Measurements from ENCODE around the gene COPB1. TPM values are rescaled to one million over a fixed set of nuclear protein-coding genes. Genes with fewer than 3 reads are reported as not detected.

COPB1 gene
- polyA plus RNA-seq, 1 donor from 2014 or later = 157 TPM

DNA sequence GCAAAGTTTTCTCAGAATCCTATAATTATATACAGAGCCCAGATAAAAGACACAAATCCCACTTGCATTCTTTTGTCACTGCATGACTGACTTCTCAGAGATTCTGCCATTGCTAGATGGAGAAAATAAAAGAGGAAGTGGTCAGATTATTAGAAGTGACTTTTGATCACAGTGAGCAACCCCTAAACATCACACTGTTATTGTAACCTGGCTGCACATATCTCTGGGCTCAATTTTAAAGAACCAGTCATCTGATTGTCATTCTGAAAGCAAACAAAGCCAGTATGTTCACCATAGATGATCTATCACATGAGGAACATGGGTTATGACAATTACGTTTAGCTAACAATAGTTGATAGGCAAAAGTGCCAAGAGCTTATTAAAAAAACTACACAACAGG, 47.8 kb downstream of the COPB1 start:
- H3K9me2 ChIP-seq (ENCODE audit: insufficient read depth, low read length) = no peaks in the 10 kb centered on the region
- H3K27me3 ChIP-seq (ENCODE audit: insufficient read depth, low read depth, low read length) = no peaks in the 10 kb centered on the region
- peaks cover 3% of the 10 kb centered on the region for H3F3A ChIP-seq (ENCODE audit: insufficient read depth, low read length, poor library complexity, severe bottlenecking)
- no peak overlapping the region for H3K4me2 ChIP-seq (ENCODE audit: low read length)
- no peak overlapping the region for H2AFZ ChIP-seq (ENCODE audit: low read depth, low read length)
- no peak overlapping the region for H3K9ac ChIP-seq (ENCODE audit: low read length)
- no peak for TF ChIP-seq MXI1 (conservative IDR thresholded peaks at IDR 0.05; ENCODE audit: poor library complexity, severe bottlenecking)
- TF ChIP-seq RAD21 (conservative IDR thresholded peaks at IDR 0.05) = no peak
- TF ChIP-seq SMC3 (conservative IDR thresholded peaks at IDR 0.05; ENCODE audit: poor library complexity) = no peak
- TF ChIP-seq EP300 (conservative IDR thresholded peaks at IDR 0.05; ENCODE audit: poor library complexity, severe bottlenecking) = no peak
- TF ChIP-seq POLR2AphosphoS5 (IDR thresholded peaks at IDR 0.05) = no peak
- TF ChIP-seq, protein P1, sequence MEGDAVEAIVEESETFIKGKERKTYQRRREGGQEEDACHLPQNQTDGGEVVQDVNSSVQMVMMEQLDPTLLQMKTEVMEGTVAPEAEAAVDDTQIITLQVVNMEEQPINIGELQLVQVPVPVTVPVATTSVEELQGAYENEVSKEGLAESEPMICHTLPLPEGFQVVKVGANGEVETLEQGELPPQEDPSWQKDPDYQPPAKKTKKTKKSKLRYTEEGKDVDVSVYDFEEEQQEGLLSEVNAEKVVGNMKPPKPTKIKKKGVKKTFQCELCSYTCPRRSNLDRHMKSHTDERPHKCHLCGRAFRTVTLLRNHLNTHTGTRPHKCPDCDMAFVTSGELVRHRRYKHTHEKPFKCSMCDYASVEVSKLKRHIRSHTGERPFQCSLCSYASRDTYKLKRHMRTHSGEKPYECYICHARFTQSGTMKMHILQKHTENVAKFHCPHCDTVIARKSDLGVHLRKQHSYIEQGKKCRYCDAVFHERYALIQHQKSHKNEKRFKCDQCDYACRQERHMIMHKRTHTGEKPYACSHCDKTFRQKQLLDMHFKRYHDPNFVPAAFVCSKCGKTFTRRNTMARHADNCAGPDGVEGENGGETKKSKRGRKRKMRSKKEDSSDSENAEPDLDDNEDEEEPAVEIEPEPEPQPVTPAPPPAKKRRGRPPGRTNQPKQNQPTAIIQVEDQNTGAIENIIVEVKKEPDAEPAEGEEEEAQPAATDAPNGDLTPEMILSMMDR (IDR thresholded peaks at IDR 0.05; ENCODE audit: poor library complexity, severe bottlenecking) = no peak
- TF ChIP-seq EZH2 (IDR thresholded peaks at IDR 0.05; ENCODE audit: borderline replicate concordance, insufficient read depth, low read length, poor library complexity, severe bottlenecking) = no peak
- TF ChIP-seq, protein P2, sequence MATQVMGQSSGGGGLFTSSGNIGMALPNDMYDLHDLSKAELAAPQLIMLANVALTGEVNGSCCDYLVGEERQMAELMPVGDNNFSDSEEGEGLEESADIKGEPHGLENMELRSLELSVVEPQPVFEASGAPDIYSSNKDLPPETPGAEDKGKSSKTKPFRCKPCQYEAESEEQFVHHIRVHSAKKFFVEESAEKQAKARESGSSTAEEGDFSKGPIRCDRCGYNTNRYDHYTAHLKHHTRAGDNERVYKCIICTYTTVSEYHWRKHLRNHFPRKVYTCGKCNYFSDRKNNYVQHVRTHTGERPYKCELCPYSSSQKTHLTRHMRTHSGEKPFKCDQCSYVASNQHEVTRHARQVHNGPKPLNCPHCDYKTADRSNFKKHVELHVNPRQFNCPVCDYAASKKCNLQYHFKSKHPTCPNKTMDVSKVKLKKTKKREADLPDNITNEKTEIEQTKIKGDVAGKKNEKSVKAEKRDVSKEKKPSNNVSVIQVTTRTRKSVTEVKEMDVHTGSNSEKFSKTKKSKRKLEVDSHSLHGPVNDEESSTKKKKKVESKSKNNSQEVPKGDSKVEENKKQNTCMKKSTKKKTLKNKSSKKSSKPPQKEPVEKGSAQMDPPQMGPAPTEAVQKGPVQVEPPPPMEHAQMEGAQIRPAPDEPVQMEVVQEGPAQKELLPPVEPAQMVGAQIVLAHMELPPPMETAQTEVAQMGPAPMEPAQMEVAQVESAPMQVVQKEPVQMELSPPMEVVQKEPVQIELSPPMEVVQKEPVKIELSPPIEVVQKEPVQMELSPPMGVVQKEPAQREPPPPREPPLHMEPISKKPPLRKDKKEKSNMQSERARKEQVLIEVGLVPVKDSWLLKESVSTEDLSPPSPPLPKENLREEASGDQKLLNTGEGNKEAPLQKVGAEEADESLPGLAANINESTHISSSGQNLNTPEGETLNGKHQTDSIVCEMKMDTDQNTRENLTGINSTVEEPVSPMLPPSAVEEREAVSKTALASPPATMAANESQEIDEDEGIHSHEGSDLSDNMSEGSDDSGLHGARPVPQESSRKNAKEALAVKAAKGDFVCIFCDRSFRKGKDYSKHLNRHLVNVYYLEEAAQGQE (IDR thresholded peaks at IDR 0.05; ENCODE audit: borderline replicate concordance) = no peak
- no peak for TF ChIP-seq TAF1 (IDR thresholded peaks at IDR 0.05; ENCODE audit: low read depth)
- H3K36me3 ChIP-seq (ENCODE audit: insufficient read depth, low read length) = peaks cover 3% of the 10 kb centered on the region
- no peak overlapping the region for H3K27ac ChIP-seq (ENCODE audit: low read length)
- H3K79me2 ChIP-seq (replicated peaks; ENCODE audit: insufficient read depth, low read length) = no peaks in the 10 kb centered on the region
- no peaks in the 10 kb centered on the region for H3K9me3 ChIP-seq (ENCODE audit: low read length)
- H4K20me1 ChIP-seq (ENCODE audit: insufficient read depth) = no peaks in the 10 kb centered on the region
- no peak overlapping the region for H3K4me3 ChIP-seq (ENCODE audit: low read length)

DNA sequence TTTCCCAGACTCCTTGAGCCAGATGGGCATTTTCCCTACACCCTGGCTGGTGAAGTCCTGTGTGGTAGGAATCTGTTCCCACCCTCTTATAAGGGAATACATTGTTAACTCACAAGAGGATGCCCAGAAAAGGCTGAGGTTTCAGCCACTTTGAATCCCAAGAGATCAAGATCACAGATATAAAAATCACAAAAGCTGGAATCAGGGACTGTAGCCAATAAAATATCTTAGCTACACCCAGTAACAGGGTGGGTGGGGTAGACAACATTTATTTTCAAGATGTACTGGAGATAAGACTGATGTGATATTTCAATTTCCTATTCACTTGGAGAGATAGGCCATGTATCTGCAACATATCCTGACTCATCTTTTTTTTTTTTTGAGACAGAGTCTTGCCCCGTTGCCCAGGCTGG, 50.3 kb downstream of the COPB1 start:
- no peak overlapping the region for H3K9ac ChIP-seq (ENCODE audit: low read length)
- H3K4me2 ChIP-seq (ENCODE audit: low read length) = no peak overlapping the region
- no peaks in the 10 kb centered on the region for H4K20me1 ChIP-seq (ENCODE audit: insufficient read depth)
- H3K9me2 ChIP-seq (ENCODE audit: insufficient read depth, low read length) = no peaks in the 10 kb centered on the region
- H3K9me3 ChIP-seq (ENCODE audit: low read length) = no peaks in the 10 kb centered on the region
- no peak overlapping the region for H3K27ac ChIP-seq (ENCODE audit: low read length)
- no peaks in the 10 kb centered on the region for H3K36me3 ChIP-seq (ENCODE audit: insufficient read depth, low read length)
- H3K27me3 ChIP-seq (ENCODE audit: insufficient read depth, low read depth, low read length) = no peaks in the 10 kb centered on the region
- no peak overlapping the region for H3K4me3 ChIP-seq (ENCODE audit: low read length)
- H3F3A ChIP-seq (ENCODE audit: insufficient read depth, low read length, poor library complexity, severe bottlenecking) = no peaks in the 10 kb centered on the region
- no peaks in the 10 kb centered on the region for H3K79me2 ChIP-seq (replicated peaks; ENCODE audit: insufficient read depth, low read length)
- TF ChIP-seq MXI1 (conservative IDR thresholded peaks at IDR 0.05; ENCODE audit: poor library complexity, severe bottlenecking) = no peak
- TF ChIP-seq, protein P1 (IDR thresholded peaks at IDR 0.05; ENCODE audit: poor library complexity, severe bottlenecking) = no peak
- TF ChIP-seq EZH2 (IDR thresholded peaks at IDR 0.05; ENCODE audit: borderline replicate concordance, insufficient read depth, low read length, poor library complexity, severe bottlenecking) = no peak
- H2AFZ ChIP-seq (ENCODE audit: low read depth, low read length) = no peak overlapping the region

Data from neural cell (in vitro differentiated cells).